Neutrophil (primary cell): ENCODE data around the gene SERPINA9.

Experiments used
- H3K27ac ChIP-seq: fragments of 200-600 bp; sonication (generic); 2 replicates; pipeline ENCODE4 v1.5.1; 2016; ENCODE audit warnings: mild to moderate bottlenecking, moderate library complexity
- H3K27me3 ChIP-seq: fragments of 200-600 bp; sonication (generic); 2 replicates; pipeline ENCODE4 v1.6.0; 2016; ENCODE audit warnings: mild to moderate bottlenecking
- H3K36me3 ChIP-seq: fragments of 200-600 bp; sonication (generic); 2 replicates; pipeline ENCODE4 v1.5.1; 2017
- H3K4me1 ChIP-seq, 2 experiments: fragments of 200-600 bp in 1 of 2; sonication (generic) in 1 of 2; 1 replicate in 1 of 2; 2 replicates in 1 of 2; pipeline versions ENCODE4 v1.5.1 to v1.6.1; 2013 to 2016; ENCODE audit warnings: low read depth in 1 of 2, low read length in 1 of 2, mild to moderate bottlenecking in 1 of 2, moderate library complexity in 1 of 2; ENCODE audit not compliant: control insufficient read depth in 1 of 2, insufficient read depth in 1 of 2
- H3K4me3 ChIP-seq, 2 experiments: fragments of 200-600 bp in 1 of 2; sonication (generic) in 1 of 2; 1 replicate in 1 of 2; 2 replicates in 1 of 2; pipeline ENCODE4 v1.5.1; 2013 to 2016; ENCODE audit warnings: low read depth in 1 of 2, low read length in 1 of 2, mild to moderate bottlenecking in 1 of 2, moderate library complexity in 1 of 2
- H3K9me3 ChIP-seq: fragments of 200-600 bp; sonication (generic); 2 replicates; pipeline ENCODE4 v1.5.1; 2016
- CTCF ChIP-seq: fragments of 200-600 bp; sonication (generic); IDR thresholded peaks from 2 replicates; pipeline ENCODE4 v1.5.1; 2016; ENCODE audit warnings: antibody characterized with exemption

Gene SERPINA9

DNA sequence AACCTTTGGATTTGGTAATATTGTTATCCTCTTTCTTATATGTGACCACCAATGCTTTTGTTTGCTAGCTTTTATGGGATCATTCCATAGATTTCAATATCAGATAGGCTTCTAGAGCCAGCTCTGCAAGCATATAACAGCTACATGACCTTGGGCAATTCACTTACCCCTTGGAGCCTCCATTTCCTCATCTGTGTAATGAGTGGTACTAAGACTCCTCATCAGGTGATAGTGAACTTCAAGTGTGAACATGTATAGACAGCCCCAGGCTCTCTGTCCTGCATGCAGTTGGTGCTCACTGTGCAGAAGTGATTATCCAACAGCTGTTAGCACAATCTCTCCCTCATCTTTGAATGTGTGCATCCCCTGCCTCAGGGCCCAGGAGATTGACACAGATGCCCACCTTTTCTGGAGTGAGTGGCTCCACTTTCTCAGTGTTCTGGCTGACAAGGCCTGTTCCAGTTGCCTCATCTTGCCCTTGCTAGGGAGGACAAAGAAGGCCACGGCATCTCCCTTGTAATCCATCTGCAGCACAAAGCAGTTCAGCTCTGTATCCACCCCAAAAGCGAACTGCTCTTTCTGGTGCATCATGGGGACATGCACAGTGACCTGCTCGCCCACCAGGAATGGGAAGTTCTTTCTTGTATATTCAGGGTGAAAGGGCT, 9.2 kb downstream of the SERPINA9 start:
- Histone ChIP-seq H3K9me3 (peaks cover 9% of the 10 kb centered on the region), H3K36me3 (no peaks in the 10 kb centered on the region), H3K27ac (no peak overlapping the region), H3K4me1 (no peaks in the 10 kb centered on the region), H3K4me3 (no peak overlapping the region), H3K27me3 (peaks cover 5% of the 10 kb centered on the region)
- TF ChIP-seq CTCF: no peak

GRCh38 chr14:94465042-94465441, 11.0 kb downstream of the SERPINA9 start:
- Histone ChIP-seq H3K4me1 (no peaks in the 10 kb centered on the region), H3K36me3 (no peaks in the 10 kb centered on the region), H3K27me3 (no peaks in the 10 kb centered on the region)

GRCh38 chr14:94464290-94464689, 11.7 kb downstream of the SERPINA9 start:
- Histone ChIP-seq H3K4me3 (no peak overlapping the region), H3K4me1 (no peaks in the 10 kb centered on the region), H3K9me3 (peaks cover 9% of the 10 kb centered on the region), H3K27me3 (no peaks in the 10 kb centered on the region), H3K27ac (no peak overlapping the region), H3K36me3 (no peaks in the 10 kb centered on the region)
- no peak for TF ChIP-seq CTCF

More at GRCh38 chr14:94465042-94465441, 11.0 kb downstream of the SERPINA9 start:
- Histone ChIP-seq H3K9me3 (peaks cover 9% of the 10 kb centered on the region), H3K27ac (no peak overlapping the region), H3K4me3 (no peak overlapping the region)
- TF ChIP-seq CTCF: no peak

DNA sequence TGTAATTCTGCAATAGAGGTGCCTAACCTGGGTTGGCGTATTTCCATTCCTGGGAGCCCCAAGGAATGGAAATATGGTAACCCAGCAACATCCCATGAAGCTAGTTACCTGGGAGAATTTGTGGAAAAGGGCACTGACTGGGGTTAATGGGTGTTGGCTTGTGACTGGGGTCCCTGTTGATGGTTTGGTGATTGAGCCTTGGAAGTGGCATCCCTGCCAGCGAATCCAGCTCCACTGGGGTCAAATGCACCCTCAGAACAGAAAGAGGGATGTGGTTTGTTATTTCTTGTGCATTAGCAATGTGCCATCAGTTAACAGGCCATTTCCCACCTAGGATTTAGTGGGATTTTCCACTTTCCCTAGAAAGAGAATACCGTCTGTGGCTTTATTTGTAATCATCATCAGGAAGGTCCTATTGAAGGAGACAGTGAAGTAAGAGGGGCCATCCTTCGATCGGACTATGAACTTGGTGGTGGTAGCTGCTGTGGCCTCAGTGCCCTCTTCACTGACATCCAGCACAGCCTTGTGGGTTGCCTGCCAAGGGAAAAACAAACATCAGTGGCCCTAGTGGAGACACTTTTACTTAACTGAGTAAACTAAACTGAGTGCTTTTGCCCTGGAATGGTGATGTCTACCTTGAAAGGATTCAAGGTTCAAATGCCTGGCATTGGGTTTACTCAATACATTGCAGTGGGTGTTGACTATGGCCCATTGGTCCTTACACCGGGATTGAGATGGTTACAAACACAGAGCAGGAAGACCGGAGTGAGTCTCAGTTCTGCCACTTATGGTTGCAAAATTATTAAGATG, 13.0 kb downstream of the SERPINA9 start:
- Histone ChIP-seq H3K9me3 (peaks cover 9% of the 10 kb centered on the region), H3K27me3 (no peaks in the 10 kb centered on the region), H3K4me1 (no peaks in the 10 kb centered on the region), H3K36me3 (no peaks in the 10 kb centered on the region), H3K27ac (no peak overlapping the region), H3K4me3 (no peak overlapping the region)
- no peak for TF ChIP-seq CTCF

- no peaks in the 10 kb centered on the region for H3K36me3 ChIP-seq
- no peak overlapping the region for H3K27ac ChIP-seq
- no peak for TF ChIP-seq CTCF
- H3K4me1 ChIP-seq: no peaks in the 10 kb centered on the region
- peaks cover 9% of the 10 kb centered on the region for H3K9me3 ChIP-seq
- no peak overlapping the region for H3K4me3 ChIP-seq
- H3K27me3 ChIP-seq: no peaks in the 10 kb centered on the region
These were observed 13.8 kb downstream of the SERPINA9 start for GRCh38 chr14:94462219-94462551.
